ENCODE measurements around the gene TMEM132C.

The TMEM132C gene

GRCh38 chr12:128521981-128522380, 255.0 kb downstream of the TMEM132C start:
- H3K4me3 ChIP-seq (ENCODE audit: low read depth, low read length) = no peak overlapping the region
- TF ChIP-seq, protein P1, sequence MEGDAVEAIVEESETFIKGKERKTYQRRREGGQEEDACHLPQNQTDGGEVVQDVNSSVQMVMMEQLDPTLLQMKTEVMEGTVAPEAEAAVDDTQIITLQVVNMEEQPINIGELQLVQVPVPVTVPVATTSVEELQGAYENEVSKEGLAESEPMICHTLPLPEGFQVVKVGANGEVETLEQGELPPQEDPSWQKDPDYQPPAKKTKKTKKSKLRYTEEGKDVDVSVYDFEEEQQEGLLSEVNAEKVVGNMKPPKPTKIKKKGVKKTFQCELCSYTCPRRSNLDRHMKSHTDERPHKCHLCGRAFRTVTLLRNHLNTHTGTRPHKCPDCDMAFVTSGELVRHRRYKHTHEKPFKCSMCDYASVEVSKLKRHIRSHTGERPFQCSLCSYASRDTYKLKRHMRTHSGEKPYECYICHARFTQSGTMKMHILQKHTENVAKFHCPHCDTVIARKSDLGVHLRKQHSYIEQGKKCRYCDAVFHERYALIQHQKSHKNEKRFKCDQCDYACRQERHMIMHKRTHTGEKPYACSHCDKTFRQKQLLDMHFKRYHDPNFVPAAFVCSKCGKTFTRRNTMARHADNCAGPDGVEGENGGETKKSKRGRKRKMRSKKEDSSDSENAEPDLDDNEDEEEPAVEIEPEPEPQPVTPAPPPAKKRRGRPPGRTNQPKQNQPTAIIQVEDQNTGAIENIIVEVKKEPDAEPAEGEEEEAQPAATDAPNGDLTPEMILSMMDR (IDR thresholded peaks at IDR 0.05; ENCODE audit: borderline replicate concordance, insufficient read depth, low read depth, low read length) = no peak

- no peak overlapping the region for H3K4me3 ChIP-seq (ENCODE audit: low read depth, low read length)
- TF ChIP-seq, protein P1 (IDR thresholded peaks at IDR 0.05; ENCODE audit: borderline replicate concordance, insufficient read depth, low read depth, low read length) = no peak
Observed at GRCh38 chr12:128524439-128524838, 257.5 kb downstream of the TMEM132C start.

DNA sequence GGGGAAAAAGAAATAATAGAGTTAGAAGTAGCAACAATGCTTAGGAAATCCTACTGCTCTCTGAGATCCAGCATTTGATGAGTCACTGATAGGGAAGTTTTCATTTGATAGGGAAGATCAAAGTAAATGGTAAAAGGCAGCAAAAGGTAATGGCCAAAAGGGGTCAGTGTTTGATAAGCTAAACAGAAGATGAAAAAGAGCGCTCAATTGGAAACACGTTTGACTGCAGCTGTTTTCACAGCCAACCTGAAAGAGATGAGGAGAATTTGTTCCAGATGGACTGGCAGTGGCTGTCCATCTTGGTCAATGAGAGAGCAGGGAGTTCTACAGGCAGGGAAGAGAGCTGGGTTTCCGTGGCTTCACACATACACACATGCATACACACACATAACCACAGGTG, 264.2 kb downstream of the TMEM132C start:
- no peak overlapping the region for H3K4me3 ChIP-seq (ENCODE audit: low read depth, low read length)
- TF ChIP-seq, protein P1 (IDR thresholded peaks at IDR 0.05; ENCODE audit: borderline replicate concordance, insufficient read depth, low read depth, low read length) = no peak

GRCh38 chr12:128534906-128535305, 267.9 kb downstream of the TMEM132C start:
- TF ChIP-seq, protein P1 (IDR thresholded peaks at IDR 0.05; ENCODE audit: borderline replicate concordance, insufficient read depth, low read depth, low read length) = no peak
- no peak overlapping the region for H3K4me3 ChIP-seq (ENCODE audit: low read depth, low read length)

GRCh38 chr12:128536810-128537209, 269.8 kb downstream of the TMEM132C start:
- TF ChIP-seq, protein P1 (IDR thresholded peaks at IDR 0.05; ENCODE audit: borderline replicate concordance, insufficient read depth, low read depth, low read length) = no peak
- no peak overlapping the region for H3K4me3 ChIP-seq (ENCODE audit: low read depth, low read length)

DNA sequence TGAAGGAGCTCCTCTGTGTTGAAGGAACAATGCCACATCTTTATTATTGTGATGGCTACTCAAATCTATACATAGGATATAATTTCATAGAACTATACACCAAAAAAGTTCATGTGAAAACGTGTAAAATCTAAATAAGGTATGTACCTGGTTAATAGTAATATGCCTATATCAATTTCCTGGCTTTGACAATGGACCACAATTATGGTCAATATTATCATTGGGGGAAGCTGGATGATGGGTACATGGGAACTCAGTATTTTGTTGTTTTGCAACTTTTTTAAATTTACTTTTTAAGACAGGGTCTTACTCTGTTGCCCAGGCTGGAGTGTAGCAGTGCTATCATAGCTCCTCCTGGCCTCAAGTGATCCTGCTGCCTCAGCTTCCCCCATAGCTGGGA, 270.7 kb downstream of the TMEM132C start:
- TF ChIP-seq, protein P1 (IDR thresholded peaks at IDR 0.05; ENCODE audit: borderline replicate concordance, insufficient read depth, low read depth, low read length) = no peak
- no peak overlapping the region for H3K4me3 ChIP-seq (ENCODE audit: low read depth, low read length)

DNA sequence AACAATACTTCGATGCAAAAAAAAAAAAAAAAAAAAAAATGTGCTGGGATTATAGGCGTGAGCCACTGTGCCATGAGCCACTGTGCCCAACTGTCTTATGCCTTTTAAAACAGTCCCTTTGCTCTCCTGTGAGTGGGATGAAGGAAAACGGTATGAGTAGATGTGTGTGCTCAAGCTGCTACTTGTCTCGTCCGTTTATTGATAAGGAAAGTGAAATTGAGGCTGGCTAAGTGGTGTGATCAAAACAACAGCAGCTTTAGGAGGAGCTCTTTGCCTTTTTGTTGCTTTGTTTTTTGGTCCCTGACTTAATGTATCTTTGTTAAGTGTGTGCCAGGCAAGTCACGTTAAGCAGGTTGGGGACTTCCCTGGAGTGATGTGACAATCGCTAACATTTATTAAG, 275.9 kb downstream of the TMEM132C start:
- TF ChIP-seq, protein P1 (IDR thresholded peaks at IDR 0.05; ENCODE audit: borderline replicate concordance, insufficient read depth, low read depth, low read length) = no peak
- no peak overlapping the region for H3K4me3 ChIP-seq (ENCODE audit: low read depth, low read length)
